GM13977 (cell line): ENCODE measurements around the gene NPB.

Experiments
- DNase-seq: peaks from one replicate; pipeline ENCODE4 v3.0.0; 2012; ENCODE audit warnings: low spot score
- in situ Hi-C: fragments of 300-500 bp; cut with MboI; formaldehyde crosslinking; loops from one replicate; pipeline ENCODE4 v1.12.0; 2022; ENCODE audit warnings: low sequenced_read_pairs, low pct_unique_long_range_greater_than_20kb, mixed read lengths, inconsistent platforms; ENCODE audit not compliant: unreplicated experiment
- TF ChIP-seq, protein P1 (sequence below): IDR thresholded peaks from 2 replicates; pipeline ENCODE4 v1.5.1; 2012; ENCODE audit warnings: mild to moderate bottlenecking, control low read depth; ENCODE audit not compliant: insufficient read depth; ENCODE audit errors: extremely low read depth, missing control alignments

The NPB gene

GRCh38 chr17:81903896-81904599 lies 2.0 kb downstream of the NPB start:
- in situ Hi-C loops, result no loop called here
- DNase-seq, result no peak
- TF ChIP-seq, protein P1, sequence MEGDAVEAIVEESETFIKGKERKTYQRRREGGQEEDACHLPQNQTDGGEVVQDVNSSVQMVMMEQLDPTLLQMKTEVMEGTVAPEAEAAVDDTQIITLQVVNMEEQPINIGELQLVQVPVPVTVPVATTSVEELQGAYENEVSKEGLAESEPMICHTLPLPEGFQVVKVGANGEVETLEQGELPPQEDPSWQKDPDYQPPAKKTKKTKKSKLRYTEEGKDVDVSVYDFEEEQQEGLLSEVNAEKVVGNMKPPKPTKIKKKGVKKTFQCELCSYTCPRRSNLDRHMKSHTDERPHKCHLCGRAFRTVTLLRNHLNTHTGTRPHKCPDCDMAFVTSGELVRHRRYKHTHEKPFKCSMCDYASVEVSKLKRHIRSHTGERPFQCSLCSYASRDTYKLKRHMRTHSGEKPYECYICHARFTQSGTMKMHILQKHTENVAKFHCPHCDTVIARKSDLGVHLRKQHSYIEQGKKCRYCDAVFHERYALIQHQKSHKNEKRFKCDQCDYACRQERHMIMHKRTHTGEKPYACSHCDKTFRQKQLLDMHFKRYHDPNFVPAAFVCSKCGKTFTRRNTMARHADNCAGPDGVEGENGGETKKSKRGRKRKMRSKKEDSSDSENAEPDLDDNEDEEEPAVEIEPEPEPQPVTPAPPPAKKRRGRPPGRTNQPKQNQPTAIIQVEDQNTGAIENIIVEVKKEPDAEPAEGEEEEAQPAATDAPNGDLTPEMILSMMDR, result no peak

GRCh38 chr17:81904600-81905423 lies 2.8 kb downstream of the NPB start:
- TF ChIP-seq, protein P1, result no peak
- DNase-seq, result no peak
- in situ Hi-C loops, result no loop called here

DNA sequence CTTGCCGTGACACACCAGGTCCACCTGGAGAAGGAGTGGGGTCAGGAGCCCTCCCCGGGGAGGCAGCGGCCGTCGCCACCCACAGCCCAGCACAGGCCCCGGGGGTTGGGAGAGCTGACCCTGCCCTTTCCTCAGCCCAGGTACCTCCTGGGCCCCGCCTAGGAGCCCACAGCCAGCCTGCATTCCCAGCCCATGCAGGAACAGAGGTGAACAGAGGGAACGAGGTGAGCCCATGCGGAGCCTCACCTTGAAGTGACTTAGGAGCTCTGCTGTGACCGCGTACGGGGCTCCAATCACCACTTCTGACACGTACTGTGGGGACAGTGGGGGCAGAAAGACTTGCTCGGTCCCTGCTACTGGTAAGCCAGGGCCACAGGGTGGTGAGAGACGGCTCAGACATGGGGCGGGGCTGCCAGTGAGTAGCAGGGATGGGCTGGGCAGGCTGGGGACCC lies 3.4 kb downstream of the NPB start:
- TF ChIP-seq, protein P1, result no peak
- DNase-seq, result no peak

DNA sequence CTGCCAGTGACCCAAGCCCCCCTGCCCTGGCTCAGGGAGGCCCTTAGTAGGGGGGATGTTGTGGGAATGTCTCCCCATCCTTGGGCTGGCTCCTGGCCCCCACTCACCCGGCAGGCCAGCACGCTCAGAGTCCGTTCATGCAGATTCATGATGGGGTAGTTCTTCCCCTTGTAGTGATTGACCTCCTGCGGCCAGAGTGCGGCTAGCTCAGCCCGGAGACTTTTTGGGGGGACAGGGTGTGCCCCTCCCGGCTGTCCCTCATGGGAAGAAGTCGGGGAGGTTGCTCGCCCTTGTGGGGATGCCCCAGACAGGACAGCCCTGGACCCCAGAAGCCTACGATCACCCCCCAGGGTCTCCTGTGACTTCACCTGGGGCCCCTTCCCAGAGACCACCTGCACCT lies 4.0 kb downstream of the NPB start:
- DNase-seq, result no peak
- in situ Hi-C loops, result no loop called here
- TF ChIP-seq, protein P1, result no peak

More for the DNA sequence above, 3.4 kb downstream of the NPB start:
- in situ Hi-C loops, result no loop called here

- in situ Hi-C loops, result no loop called here
- no peak for DNase-seq
- TF ChIP-seq, protein P1, result no peak
Observed at GRCh38 chr17:81906476-81907218, 4.6 kb downstream of the NPB start.

GRCh38 chr17:81907219-81908145 lies 5.4 kb downstream of the NPB start:
- no peak for DNase-seq
- in situ Hi-C loops, result no loop called here
- TF ChIP-seq, protein P1, result peak; percentile 8
